HPDE6-E6E7 (cell line): Measurements from ENCODE around the gene SSTR3.
A peak's percentile ranks its signal among the peaks of the same experiment; 100 is the strongest.
"Not testable (repeated sequence)": the region's sequence is repeated elsewhere in the genome, so short reads cannot be mapped to it uniquely, and the experiment has no call there.

Experiments
- DNase-seq: peaks from one replicate; pipeline ENCODE4 v3.0.0; 2011; ENCODE audit warnings: missing footprints; ENCODE audit errors: extremely low spot score

The SSTR3 gene

DNA sequence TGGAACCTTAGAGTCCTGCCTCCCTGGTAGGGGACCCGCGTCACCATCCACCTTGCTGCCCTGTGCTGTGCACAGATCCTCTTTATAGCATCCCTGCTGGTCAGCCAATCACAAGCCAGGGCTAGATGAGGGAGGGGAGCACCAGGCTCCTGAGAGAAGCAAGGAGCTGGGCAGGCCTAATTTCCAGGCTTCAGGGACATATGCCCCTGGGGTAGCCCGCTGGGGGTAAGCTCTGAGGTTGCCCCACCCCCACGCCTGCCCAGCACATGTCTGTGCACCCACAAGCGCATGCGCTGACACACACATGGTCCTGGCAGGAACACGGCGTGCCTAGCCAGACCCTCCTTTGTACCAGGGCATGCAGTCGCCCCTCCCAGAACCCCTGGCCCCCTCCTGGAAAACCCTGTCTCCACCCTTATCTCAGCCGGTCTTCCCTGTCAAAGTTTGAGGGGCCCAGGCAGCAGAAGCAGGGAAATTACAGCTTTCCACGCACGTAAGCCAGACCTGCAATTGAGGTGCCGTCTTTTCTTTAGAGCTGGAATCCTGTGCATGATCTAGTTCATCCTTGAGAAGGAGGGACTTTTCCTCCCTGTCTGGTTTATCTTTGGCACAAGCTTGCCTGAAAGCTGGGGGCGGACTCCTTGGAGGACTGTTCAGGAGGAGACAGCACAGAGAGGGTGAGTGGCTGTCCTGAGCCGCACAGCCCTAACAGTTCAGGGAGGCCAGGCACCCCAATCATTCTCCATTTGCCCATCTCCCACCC lies 2.1 kb downstream of the SSTR3 start:
- no peak for DNase-seq

DNA sequence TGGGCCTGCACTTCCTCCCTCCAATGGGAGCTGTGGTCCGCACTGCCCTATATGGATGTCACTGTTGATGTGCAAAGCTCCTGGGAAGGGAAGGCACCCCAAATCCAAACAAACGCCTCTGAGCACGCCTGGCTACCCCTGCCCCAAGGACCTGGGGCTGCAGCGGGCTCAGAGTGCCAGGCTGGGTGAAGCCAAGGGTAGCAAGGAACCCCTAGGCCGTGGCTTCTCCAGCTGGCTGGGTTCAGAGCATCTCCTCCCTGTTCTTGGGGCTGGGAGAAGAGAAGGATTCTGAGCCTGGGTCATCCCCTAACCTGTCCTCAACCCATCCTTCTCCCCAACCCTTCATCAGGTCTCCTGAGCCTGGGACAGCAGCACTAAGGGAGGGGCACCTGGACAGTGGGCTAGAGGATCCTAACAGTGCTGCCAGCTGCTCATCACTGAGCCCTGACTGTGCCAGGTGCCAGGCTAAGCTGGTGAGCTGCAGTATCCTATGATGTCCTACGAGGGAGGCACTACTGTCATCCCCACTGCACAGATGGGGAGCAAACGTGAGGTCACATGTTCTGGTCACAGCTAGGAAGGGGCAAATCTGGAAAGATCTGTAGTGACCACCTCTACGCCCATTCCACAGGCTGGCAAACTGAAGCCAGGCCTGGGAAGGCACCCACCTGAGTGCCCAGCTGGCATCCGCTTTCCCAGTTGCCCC lies 3.0 kb downstream of the SSTR3 start:
- DNase-seq: no peak

DNA sequence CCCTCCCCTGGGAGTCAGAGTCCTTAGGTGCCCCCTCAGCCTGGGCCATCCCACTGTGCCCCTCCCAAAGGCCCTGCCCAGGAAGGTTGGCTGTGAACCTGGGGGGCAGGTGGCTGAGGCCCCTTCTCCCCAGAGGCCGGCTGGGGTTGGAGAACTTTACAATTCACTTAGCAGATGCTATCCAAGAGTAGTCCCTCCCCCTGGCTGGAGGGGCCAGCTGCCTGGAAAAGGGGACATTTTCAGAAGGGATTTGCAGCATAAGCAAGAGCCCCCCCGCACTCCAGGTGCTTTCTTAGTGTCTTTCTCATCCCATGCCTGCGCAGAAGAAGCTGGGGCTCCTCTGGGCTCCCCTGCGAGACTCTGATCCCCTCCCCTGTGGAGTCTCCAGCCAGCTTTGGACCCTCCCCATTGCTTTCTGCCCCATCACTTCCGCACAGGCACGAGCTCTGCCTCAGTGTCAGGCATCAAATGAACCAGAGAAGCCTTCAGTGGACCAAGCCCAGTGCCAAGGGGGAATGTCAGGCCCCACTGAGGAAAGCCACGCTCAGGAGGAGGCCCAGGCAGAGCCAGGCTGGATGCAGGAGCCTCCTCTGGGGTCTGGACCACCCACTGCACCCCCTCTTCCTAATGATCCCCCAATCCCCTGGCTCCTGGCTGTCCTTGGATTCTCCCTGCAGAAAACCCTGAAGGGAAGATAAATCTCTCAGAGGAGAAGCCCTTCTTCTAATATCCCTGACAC lies 3.7 kb downstream of the SSTR3 start:
- no peak for DNase-seq

DNA sequence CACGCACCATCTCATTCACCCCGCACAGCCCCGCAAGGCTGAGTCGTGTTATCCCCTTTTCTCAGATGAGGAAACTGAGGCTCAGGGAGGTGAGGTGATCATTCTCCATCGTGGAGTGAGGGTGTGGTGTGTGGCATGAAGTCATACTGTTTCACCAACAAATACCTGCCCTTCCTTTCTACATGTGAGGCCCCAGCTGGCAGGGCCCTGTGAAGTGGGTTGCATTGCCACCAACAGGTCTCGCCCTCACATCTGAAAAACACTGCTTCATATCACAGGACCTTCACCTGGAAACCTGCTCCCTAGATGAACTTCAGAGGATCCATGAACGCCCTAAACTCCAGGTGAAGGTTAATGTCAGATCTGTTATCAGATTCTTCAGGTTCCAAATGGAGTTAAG lies 4.3 kb downstream of the SSTR3 start:
- no peak for DNase-seq

DNA sequence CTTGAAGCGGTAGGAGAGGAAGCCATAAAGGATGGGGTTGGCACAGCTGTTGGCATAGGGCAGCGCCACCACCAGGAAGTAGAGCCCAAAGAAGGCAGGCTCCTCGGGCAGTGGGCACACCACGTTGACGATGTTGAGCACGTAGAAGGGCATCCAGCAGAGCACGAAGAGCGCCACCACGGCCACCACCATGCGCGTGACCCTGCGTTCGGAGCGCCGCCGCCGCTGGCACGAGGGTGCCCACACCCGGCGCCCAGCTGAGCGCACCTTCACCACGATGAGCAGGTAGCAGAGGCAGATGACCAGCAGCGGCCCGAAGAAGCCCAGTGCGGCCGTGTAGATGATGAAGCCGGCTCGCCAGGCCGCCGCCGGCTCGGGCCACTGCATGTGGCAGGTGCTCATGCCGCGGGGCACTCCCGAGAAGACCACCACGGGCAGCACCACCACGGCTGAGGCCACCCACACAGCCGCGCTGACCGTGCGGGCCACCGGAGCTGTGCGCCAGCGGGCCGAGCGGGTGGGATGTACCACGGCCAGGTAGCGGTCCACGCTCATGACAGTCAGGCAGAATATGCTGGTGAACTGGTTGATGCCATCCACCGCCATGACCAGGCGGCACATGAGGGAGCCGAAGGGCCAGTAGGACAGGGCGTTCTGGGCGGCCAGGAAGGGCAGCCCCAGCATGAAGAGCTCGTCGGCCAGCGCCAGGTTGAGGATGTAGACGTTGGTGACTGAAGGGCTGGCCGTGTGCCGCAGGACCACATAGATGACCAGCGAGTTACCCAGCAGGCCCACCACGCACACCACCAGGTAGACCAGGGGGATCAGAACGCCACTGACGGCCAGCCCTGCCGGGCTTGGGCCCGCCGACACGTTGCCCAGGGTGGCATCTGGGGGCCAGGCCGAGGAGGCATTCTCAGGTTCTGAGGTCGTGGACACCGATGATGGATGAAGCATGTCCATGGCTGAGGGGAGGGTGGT lies 5.1 kb downstream of the SSTR3 start:
- DNase-seq: no peak

DNA sequence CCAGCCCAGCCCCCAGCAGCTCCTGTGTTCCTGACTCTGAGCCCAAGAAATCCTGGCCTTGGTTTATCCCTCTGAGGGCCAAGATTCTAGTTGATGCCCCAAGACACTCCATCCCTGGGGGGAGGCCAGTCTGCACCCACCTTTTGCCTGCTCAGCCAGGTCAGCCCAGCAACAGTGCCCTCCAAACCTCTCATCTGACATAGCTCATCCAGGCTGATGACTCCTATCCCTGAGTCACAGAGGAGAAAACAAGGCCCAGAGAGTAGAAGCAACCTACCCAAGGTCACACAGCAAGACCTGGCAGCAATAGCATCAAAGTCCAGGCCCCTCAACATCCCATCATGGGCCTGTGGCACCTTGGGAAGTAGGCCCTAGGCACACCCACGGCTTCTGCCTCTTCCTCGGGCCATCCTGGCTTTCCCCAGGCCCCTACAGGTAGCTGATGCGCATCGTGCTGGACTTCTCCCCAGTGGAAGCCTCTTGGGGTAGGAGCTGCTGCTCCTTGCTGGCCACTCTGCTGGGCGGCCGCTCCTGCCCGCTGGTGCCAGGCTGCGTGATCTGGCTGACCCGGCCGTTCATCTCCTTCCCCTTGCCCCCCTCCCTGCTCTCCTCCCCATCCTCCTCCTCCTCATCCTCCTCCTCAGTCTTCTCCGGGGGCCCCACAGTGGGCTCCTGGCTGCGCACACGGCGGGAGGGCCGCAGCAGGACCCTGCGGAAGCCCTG lies 6.0 kb downstream of the SSTR3 start:
- no peak for DNase-seq

DNA sequence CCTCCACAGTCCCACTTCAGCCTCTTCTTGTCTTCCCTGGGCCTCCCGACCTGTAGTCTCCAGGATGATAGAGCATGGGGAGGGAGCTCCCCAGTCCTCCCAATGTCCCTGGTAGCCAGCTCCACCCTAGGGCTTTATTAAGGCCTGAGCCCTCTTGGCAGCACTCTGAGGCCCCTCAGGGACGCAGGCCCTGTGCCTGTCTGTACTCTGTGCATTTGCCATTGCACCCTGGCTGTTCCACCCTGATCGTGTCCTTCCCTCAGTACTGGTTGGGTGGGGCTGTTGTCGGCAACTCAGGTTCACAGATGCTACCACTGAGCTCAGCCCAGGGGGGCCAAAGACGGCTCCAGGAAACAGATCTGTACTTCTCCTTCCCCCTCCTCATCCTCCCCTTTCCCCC lies 7.2 kb downstream of the SSTR3 start:
- no peak for DNase-seq

DNA sequence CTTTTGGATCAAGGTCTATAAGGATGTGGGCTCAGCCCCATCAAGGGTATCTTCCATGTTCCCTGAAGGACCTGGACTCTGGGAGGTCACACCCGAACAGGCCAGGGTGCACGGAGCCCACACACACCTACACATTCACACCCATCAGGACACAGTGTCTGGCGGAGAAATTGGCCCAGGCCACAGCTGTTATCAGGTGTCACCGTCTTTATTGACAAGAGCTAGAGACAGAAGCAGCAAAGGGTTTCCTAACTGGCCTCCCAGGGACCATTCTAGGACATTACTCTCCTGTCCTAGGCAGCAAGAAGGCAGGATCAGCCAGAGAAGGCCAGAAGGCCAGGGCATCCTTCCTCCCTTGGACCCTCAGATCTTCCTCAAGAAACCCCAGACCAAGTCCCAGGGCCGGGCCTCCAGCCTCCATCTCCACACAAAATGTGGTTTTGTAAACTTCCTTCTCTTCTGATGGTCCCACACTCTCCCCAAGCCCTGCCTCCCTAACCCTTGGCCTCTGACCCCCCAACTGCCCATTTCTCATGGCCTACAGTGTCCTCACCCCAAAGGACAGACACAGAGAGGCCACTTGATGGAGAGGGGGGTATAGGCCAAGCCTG lies 8.1 kb downstream of the SSTR3 start:
- no peak for DNase-seq

DNA sequence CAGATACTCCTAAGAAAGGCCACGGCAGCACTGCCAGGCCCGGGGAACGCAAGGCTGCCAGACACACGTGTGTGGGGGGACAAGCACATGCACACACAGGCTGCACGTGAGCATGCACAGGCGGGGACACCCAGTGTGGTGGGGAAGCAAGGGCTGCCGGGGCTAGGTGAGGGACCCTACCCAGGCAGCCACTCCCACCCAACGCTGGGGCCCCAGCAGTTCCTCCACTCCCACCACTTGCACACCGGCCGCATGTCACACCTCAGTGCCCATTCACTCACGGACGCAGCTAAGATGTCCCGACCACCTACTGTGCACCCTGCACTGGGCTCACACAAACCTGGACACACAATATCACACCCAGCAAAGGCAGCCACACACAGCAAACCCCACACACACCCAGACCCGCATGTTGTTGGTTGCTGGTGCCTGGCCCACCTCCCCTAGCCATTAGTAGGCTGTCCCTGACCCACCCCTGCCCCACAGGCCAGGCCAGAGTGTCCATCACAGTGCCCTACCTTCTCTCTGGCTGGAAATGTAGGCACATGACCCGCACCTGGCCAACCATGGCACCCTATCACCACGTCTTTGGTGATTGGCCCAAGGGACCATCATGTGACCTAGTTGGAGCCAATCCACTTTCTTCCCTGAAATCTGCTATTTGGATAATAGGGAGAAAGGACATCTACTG lies 8.8 kb downstream of the SSTR3 start:
- no peak for DNase-seq

DNA sequence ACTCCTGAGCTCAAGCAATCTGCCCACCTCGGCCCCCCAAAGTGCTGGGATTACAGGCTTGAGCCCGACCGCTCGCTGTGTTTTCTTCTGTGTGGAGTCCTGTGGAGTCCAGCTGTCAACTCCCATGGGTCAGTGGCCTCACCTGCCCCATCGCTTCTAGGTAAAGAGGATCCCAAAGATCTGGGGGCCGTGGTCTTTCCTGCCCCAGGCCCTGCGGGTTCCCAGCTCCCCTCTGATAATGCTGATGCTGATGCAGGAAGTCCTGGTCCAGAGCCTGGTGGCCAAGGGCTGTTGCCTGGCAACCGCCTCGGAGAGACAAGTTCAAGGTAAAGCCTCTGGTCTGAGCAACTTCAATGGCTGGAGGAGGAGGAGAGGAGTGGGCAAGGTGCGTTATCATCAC lies 9.6 kb downstream of the SSTR3 start:
- DNase-seq: no peak

DNA sequence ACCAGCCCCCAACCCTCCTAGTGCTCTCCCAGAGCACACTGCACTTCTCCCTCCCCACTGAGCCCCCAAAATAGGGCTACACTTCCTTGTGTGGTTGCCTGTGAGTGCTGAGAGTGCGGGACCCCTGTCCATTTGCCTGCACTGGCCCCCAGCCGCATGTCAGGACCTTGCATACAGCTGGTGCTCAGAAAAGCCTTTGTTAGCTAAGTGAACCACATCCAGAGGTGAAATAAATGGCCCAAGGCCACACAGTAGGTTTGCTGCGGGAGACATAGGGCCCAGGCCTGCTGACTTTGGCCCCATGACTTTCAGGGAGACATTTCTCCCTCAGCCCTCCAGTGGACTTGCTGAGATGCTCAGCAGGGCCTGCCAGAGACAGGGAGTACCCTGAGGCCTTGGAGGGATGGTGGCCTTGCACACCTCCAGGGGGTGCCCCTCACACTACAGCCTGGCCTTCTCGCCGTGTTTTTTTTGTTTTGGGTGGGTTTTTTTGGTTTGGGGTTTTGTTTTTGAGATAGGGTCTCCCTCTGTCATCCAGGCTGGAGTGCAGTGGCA lies 10.2 kb downstream of the SSTR3 start:
- DNase-seq: no peak

DNA sequence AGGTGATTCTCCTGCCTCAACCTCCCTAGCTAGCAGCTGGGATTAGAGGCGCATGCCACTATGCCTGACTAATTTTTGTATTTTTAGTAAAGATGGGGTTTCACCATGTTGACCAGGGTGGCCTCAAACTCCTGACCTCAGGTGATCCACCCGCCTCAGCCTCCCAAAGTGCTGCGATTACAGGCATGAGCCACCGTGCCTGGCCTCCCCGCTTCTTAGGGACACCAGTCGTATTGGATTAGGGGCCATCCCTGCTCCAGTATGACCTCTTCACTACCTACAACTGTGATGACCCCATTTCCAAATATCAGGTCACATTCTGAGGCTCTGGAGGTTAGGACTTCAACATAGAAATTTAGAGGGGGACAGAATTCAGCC lies 10.8 kb downstream of the SSTR3 start:
- DNase-seq: not testable (repeated sequence)

DNA sequence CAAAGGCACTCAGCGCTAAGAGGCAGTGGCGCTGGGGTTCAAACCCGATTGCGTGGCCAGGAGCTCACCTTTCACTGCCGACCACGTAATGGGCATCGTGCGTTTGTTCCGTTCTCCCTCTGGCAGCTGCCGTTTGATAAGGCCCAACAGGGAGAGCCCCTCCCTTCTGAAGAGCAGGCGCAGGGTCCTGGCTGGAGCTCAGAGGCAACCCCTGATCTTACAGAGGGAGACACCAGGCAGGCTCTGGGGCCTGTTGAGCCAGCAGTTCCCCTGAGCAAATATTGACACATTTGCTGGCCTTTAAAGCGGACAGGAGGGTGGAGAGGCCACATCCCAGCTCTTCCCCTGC lies 12.5 kb downstream of the SSTR3 start:
- DNase-seq: no peak

DNA sequence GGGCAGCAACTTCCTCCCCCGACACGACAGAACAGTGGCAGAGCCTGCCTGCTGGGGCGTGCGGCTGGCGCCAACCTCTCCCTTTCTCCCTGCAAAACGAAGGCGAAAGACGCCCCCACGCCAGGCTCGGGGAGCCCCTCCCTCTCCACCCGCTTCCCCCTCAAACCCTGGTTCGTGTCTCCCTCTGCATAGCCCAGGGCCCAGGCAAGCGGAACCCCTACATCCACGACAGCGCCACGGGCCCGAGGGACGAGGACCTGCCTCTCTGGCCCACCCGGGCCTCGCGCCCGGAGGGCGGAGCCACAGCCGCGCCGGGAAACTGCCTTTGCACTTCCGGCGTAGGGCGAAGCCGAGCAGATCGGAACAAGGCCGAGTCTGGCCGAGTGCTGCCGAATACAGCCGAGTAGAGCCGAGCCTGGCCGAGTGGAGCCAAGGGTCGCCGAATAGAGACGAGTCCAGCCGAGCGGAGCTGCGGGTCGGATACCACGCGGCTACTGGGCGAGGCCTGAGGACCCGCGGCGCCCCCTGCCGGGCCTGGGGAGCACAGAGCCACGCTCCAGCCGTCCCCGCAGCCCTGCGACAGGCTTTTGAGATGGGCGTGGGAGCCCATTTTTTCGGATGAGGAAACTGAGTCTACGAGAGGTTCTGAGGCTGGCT lies 13.0 kb downstream of the SSTR3 start:
- peak; percentile 86 for DNase-seq

DNA sequence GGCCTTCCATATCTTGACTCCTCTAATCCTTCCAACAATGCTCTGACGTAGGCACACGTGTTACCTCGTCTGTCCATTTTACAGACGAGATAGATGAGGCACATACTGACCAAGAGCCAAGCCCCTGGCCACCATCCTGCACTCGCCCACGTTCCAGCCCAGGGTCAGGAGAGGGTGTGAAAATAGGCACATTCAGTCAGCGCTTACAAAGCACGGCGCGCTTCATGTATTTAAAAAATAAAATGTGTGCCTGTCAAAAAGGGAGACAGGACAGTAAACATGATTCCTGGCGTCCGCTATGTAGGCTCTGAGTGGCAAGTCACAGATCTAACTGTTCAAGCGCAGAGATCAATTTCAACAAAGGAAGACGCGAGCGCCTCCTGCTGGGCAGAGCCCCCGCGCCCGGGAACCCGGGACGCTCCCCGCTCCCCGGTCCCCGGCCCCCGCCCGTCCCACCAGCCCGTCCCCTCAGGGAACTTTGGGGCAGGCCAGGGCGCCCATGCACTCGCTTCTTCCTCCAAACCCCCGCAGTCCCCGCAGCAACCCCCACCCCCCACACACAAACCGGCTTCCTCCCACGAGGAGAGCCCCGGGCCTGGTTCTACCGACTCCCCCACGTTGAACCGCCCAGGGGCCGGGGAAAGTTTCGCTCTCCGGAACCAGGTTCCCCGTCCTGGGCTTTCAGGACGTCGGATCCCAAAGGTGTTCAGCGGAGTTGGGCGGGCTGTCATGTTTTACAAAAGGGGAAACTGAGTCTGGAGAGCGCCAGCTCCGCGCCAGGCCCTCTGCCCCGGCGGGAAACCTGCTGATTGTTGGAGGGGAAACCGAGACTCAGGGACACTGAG lies 13.8 kb downstream of the SSTR3 start:
- no peak for DNase-seq

DNA sequence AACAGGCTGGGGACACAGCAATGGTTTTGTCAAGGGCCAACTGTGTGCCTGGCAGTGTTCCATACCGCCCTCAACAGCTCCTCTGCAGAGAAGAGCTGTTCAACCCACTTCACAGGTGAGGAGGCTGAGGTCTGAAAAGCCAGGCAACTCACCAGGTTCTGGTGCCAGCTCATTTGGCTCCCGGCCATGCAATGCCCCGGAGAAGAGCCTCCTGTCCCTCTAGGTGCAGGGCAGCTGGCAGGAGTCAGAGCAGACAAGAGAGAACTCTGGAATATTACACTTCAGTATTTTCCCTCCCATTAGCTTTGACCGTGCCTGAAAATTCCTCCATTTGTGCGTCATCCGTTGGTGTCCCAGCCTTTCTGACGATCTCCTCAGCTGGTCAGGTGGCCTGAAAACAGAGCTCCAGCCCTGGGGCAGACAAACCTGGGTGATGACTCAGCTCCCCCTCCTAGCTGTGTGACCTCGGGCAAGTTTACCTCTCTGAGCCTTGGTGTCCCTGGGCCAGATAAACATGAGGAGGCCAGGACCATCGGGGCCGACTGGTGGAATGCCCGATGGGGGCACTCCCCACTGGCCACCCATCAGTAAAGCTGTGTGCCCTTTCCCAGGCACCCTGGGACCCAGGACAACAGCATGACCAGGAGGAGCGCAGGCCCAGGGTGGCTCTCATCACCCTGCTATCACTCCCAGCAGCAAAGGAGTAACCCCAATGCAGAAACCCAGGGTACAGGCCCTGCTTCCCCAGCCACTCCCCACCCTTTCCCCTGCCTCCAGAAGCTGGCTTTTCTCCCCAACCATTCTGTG lies 14.6 kb downstream of the SSTR3 start:
- peak; percentile 87 for DNase-seq
